Subcutaneous adipose tissue (tissue), 4 donors: Measurements from ENCODE around the gene PPIF. TPM values are rescaled to one million over a fixed set of nuclear protein-coding genes. Genes with fewer than 3 reads are reported as not detected.

Experiments used
- CTCF ChIP-seq: fragments of 450-650 bp; IDR thresholded peaks from one replicate; pipeline ENCODE4 v1.5.1; 2016; ENCODE audit warnings: low read depth, mild to moderate bottlenecking, control low read depth, antibody characterized with exemption, moderate library complexity
- total RNA-seq, 4 donors: library from RNA; depleted of rRNA; stranded (reverse); fragments of >200 nt; gene quantifications; one replicate each; pipeline ENCODE4 v1.1.0, GENCODE V29; 2016

PPIF gene
- total RNA-seq, 4 donors from 2014 or later: 13.0 to 55.2 (median 29.8) TPM

DNA sequence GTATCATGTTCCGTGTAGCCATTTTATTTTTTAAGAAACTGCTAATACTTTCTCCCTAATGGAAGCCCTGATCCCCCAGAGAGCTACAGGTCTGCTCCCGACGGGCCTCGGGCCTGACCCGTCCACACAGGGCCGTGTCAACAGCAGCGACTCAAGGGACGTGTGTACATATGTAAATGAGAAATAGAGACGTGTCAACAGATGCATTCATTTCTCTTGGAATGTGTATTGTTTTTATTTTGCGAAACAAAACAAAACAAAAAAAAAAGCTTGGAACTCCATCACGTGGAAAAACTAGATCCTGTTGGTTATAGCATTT lies 31.7 kb upstream of the PPIF start:
- TF ChIP-seq CTCF: no peak

DNA sequence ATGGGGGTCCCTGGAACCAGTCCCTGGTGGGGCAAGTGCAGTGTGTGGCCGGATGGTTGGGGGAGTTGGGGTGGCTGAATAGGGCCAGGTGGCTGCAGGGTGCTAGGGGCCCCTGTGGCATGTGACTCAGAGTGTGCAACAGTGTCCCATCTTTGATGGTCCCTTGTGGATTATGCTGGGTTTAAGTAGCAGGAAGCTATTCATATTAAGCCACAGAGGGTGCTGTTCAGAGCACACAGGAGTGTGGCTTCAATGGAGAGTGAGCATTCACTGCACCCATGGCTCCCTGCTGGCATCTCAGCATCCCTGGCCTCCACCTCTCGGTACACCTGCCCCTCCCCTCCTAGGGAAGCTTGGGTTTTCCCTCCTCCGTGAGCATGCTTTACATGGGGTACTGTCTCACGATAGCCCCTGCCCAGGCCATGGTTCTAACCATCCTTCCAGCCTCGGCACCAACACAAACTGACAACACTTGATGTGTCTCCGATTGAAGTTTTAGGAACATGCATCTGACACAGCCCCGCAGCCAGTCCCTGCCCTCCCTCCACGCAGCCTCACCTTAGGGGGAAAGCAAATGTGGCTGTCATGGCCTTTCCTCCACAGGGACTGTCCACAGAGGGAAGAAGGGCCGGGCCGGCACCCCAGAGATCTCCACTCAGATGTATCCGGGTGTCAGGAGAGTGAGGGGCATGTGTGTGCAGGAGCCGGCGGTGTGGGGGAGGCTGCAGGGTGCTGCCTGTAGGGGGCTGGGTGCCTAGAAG lies 30.4 kb upstream of the PPIF start:
- no peak for TF ChIP-seq CTCF

DNA sequence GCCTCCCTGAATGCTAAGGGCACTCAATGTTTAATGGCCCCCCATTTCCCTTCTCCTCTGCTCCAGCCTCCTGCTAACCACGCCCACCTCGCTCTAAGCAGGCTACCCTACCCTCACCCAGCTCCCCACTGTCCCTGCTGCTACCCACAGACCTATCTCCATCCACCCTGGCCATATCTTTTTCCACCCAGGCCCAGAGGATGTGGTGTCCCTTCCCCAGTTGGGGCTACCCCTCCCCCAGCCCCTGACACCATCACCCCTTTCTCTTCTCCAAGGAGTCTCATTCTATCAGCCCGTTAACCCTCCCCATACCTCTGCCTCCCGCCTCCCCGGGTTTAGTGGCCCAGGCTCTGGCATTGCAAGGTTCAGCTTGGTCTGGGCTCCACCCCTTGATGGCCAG lies 28.9 kb upstream of the PPIF start:
- TF ChIP-seq CTCF: no peak

- TF ChIP-seq CTCF: no peak
Observed at GRCh38 chr10:79319115-79319771, 28.0 kb upstream of the PPIF start.

DNA sequence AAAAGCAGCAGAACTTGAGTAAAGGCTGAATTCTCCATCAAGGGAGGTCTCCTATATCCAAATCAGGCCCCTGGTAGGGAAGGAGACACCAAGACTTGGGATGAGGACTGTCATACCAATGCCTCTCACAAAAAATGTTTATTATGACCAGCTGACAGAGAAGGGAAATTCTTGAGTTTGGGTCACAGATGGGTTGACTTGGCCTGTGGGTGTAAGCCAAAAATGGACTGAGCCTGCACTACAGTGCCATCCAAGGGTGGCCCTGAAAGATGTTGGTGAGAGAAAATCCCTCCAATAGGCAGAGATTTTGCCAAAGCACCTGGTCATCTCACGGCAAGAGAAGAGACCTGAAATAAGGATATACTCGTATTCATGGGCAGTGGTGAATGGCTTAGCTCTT lies 27.0 kb upstream of the PPIF start:
- no peak for TF ChIP-seq CTCF

DNA sequence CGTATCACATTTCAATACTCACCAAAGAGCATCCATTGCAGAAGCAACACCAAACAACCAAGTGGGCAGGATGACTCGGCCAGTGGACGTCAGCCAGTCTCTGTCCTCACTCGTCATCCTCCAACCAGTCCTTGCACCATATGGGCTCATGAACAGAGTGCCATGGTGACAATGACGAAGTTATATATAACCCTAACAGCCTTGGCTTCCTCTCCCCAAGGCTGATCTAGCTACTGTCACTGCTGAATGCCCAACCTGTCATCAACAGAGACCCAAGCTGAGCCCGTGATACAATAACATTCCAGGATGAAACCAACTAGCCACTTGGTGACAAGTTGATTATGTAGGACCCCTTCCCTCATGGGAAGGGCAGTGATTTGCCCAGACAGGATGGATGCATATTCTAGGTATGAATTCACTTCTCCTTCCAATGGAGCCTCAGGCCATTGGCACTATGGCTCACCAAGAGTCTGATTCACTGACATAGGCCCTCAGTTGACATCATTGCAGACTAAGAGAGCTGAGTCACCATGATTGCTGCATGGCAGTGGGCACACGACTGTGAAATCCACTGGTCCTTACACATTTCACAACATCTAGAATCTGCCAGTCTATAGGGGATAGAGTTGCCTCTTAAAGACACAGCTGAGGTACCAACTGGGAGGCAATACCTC lies 26.3 kb upstream of the PPIF start:
- TF ChIP-seq CTCF: no peak

GRCh38 chr10:79321494-79321882 lies 25.8 kb upstream of the PPIF start:
- no peak for TF ChIP-seq CTCF
